NCI-H524 treated with DMSO at 0.1 percent for 48 hours (cell line): ENCODE data around the gene KLHL10.

ENCODE experiments used
- DNase-seq: peaks from one replicate; lab custom pipeline; 2025; lab: John Stamatoyannopoulos, UW

Gene KLHL10

GRCh38 chr17:41837761-41838538 lies at the start of gene KLHL10:
KLHL10 (plus strand) TSS chr17:41837825; CDS start chr17:41837933, 108 bp downstream.
- no peak for DNase-seq

GRCh38 chr17:41792845-41793783 lies 44.5 kb upstream of the KLHL10 start:
- DNase-seq, result no peak

GRCh38 chr17:41793784-41794539 lies 43.7 kb upstream of the KLHL10 start:
- no peak for DNase-seq

GRCh38 chr17:41794540-41794975 lies 43.1 kb upstream of the KLHL10 start:
- no peak for DNase-seq

- no peak for DNase-seq
Observed at GRCh38 chr17:41796121-41796895, 41.3 kb upstream of the KLHL10 start.

- no peak for DNase-seq
Observed at GRCh38 chr17:41797377-41797776, 40.2 kb upstream of the KLHL10 start.

- DNase-seq, result no peak
Observed at GRCh38 chr17:41799366-41799765, 38.3 kb upstream of the KLHL10 start.

- DNase-seq, result no peak
Observed at GRCh38 chr17:41800601-41801373, 36.8 kb upstream of the KLHL10 start.

- peak; percentile 3 for DNase-seq
Observed at GRCh38 chr17:41801374-41802271, 36.0 kb upstream of the KLHL10 start.

- no peak for DNase-seq
Observed at GRCh38 chr17:41803049-41804020, 34.3 kb upstream of the KLHL10 start.

- DNase-seq, result no peak
Observed at GRCh38 chr17:41806685-41807445, 30.8 kb upstream of the KLHL10 start.

- DNase-seq, result no peak
Observed at GRCh38 chr17:41810659-41811548, 26.7 kb upstream of the KLHL10 start.

GRCh38 chr17:41811549-41812380 lies 25.9 kb upstream of the KLHL10 start, which contains the start of gene P3H4:
P3H4 (minus strand) TSS chr17:41811949; CDS start chr17:41811915, 34 bp downstream.
- peak; percentile 35 for DNase-seq

GRCh38 chr17:41812381-41813151 lies 25.1 kb upstream of the KLHL10 start, which contains the start of gene FKBP10:
FKBP10 (plus strand) TSS chr17:41813004; CDS start chr17:41813035, 31 bp downstream.
- DNase-seq, result peak; percentile 72
